Tibial artery (tissue), 4 donors: Measurements from ENCODE around the gene MAB21L3.

Experiments
- DNase-seq, 2 donors: peaks; one replicate each; pipeline ENCODE4 v3.0.0-alpha.2; 2019
- H3K27ac ChIP-seq, 2 donors: fragments of 200-600 bp; sonication (generic) in 1 of 2; 1 replicate in 1 of 2; 2 replicates in 1 of 2; pipeline ENCODE4 v1.5.1; 2018 to 2019; ENCODE audit warnings: mild to moderate bottlenecking in 1 of 2
- H3K27me3 ChIP-seq, 2 donors: fragments of 200-600 bp; sonication (generic) in 1 of 2; one replicate each; pipeline versions ENCODE4 v1.5.1 to v1.6.0; 2016 to 2019
- H3K36me3 ChIP-seq, 3 donors: fragments of 200-600 bp; sonication (generic) in 2 of 3; one replicate each; pipeline ENCODE4 v1.5.1; 2016 to 2019; ENCODE audit warnings: mild to moderate bottlenecking in 2 of 3
- H3K4me1 ChIP-seq, 4 donors: fragments of 200-600 bp; sonication (generic) in 2 of 4; 1 replicate in 3 of 4; 2 replicates in 1 of 4; pipeline ENCODE4 v1.5.1; 2016 to 2019
- H3K4me3 ChIP-seq, 2 donors: fragments of 200-600 bp; sonication (generic) in 1 of 2; 1 replicate in 1 of 2; 2 replicates in 1 of 2; pipeline ENCODE4 v1.5.1; 2018 to 2019; ENCODE audit warnings: mild to moderate bottlenecking in 2 of 2
- H3K9me3 ChIP-seq, 3 donors: fragments of 200-600 bp; sonication (generic) in 1 of 3; one replicate each; pipeline ENCODE4 v1.5.1; 2016 to 2019
- CTCF ChIP-seq, 2 experiments: fragments of 200-600 bp in 1 of 2; fragments of 450-650 bp in 1 of 2; IDR thresholded peaks; one replicate each; pipeline ENCODE4 v1.5.1; 2017 to 2019; ENCODE audit warnings: antibody characterized with exemption in 2 of 2, mild to moderate bottlenecking in 1 of 2, moderate library complexity in 1 of 2
- intact Hi-C: fragments of 100-400 bp; cut with DNase I; formaldehyde crosslinking; loops from one replicate; pipeline ENCODE4 v1.15.0; 2023; ENCODE audit warnings: low total_unique reads

The MAB21L3 gene

DNA sequence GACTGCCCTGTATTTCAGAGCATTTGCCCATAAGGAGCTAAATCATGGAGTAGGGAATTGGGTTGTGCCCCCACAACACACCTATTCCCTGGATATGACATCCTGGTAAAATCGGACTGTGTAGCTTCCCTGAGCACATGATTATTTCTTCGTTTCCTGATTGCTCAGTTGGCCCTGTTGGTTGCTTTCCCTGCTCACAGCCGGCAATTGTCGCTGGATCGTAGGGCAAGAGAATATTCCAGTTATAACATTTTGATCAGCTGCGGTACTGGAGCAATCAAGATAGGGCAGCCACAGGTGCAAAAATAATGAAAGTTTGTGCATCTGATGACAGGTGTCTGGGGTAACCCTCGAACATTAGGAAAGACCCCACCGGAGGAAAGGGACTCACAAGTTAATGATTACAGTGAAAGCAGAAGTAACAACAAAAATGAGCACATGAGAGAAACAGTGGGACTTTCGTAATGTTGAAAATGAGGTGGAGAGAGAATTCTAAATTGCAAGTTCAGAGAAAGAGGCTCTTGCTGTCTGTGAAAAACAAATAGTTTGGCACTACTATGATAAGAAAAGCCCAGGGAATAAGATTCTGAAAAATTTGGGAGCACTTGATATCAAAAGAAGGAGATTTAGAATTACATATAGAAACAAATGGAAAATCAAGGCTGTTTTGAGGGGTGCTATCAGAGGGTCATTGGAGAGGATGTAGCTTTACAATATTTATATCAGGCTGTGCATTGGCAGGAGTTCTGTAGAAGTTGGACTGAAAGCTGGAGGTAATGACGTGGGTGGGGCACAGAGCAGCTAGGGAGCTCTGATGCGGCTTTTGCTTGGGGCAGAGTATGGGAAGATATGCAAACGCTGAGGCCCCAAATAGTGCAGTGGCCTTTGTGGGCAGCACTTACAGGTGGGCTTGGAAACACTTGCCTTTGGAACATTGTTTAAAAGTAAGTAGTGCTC lies at the start of gene MAB21L3:
Gene MAB21L3, plus strand, starts transcription at position 833 of the 957 bp plus-strand sequence. CDS start 1,217 bp downstream, outside the sequence.
- DNase-seq = no peak
- Histone ChIP-seq H3K36me3 (no peaks in the 10 kb centered on the region), H3K27me3 (no peaks in the 10 kb centered on the region), H3K9me3 (no peaks in the 10 kb centered on the region), H3K27ac (no peak within 1 kb of the TSS), H3K4me3 (no peak within 1 kb of the TSS), H3K4me1 (no peaks in the 10 kb centered on the region)
- no peak for TF ChIP-seq CTCF (IDR thresholded peaks at IDR 0.05)
- intact Hi-C loops = no loop called here

DNA sequence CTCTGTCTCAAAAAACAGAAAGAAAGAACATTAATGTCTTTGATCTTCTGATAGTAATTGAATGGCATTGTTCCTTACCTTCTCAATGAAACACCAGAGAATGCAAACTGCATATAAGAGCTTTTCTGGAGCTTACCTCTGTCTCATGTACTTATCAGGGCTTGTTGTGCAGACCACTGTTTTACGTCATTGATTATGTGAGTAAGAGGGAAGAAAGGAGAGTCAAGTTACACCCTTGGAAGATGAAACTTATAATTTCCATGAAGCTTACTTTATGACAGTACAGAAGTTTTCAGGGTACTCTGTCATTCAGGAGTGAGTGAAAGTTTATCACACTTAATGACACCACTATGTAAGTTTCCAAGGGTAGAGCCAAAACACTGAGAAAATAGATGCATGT lies 49.0 kb upstream of the MAB21L3 start:
- H3K4me3 ChIP-seq = no peak overlapping the region
- peaks cover 0 to 38% (median 7%) of the 10 kb centered on the region in 4 donors for H3K4me1 ChIP-seq
- peaks cover 0 to 11% (median 5%) of the 10 kb centered on the region in 3 donors for H3K36me3 ChIP-seq
- intact Hi-C loops = no loop called here
- TF ChIP-seq CTCF (IDR thresholded peaks at IDR 0.05) = no peak
- H3K9me3 ChIP-seq = peaks cover 0 to 13% (median 5%) of the 10 kb centered on the region in 3 donors
- DNase-seq = no peak
- H3K27me3 ChIP-seq = no peaks in the 10 kb centered on the region
- H3K27ac ChIP-seq = no peak overlapping the region

- DNase-seq = no peak
- intact Hi-C loops = no loop called here
Measured at GRCh38 chr1:116064616-116065015, 46.6 kb upstream of the MAB21L3 start.

DNA sequence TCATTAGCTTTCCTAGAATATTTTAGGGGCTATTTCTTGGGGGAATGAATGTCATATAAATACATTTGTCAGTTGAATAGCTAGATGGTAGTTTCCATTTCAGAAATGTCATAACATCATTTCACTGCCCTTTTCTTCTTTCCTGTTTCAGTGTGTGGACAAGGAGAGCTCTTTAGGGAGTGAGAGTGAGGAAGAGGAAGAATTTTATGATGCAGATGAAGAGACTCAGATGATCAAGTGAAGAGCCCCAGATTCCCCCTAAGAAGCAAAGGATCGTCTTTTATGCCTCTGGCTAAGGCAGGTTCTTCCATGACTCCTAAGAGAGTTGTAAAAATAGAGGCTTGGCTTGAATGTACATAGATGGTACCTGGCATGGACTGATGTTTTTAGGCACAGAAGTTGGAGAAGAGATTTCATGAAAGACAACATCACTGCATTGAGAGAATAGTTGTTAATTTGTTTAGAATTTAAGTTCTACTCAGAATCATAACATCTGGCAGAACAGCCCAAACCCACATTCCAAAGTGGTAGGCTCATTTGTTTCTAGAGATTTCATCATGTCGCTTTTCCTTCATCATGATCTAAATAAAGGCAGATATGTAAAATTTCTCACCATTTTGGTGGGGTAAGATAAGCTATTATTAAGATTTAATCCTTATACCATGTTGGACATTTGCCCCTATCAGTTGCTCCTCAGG lies 44.2 kb upstream of the MAB21L3 start:
- Histone ChIP-seq H3K27ac (peak overlapping the region; percentile 62 to 78), H3K27me3 (no peaks in the 10 kb centered on the region), H3K36me3 (peaks cover 0 to 11% (median 5%) of the 10 kb centered on the region in 3 donors), H3K4me1 (peaks cover 0 to 35% (median 7%) of the 10 kb centered on the region in 4 donors), H3K4me3 (no peak overlapping the region), H3K9me3 (no peaks in the 10 kb centered on the region)
- DNase-seq = no peak
- no peak for TF ChIP-seq CTCF (IDR thresholded peaks at IDR 0.05)
- intact Hi-C loops = no loop called here

More at GRCh38 chr1:116064616-116065015, 46.6 kb upstream of the MAB21L3 start:
- no peak overlapping the region for H3K4me3 ChIP-seq
- peaks cover 0 to 11% (median 5%) of the 10 kb centered on the region in 3 donors for H3K36me3 ChIP-seq
- no peaks in the 10 kb centered on the region for H3K9me3 ChIP-seq
- H3K4me1 ChIP-seq = peaks cover 0 to 52% (median 12%) of the 10 kb centered on the region in 4 donors
- TF ChIP-seq CTCF (IDR thresholded peaks at IDR 0.05) = no peak
- no peaks in the 10 kb centered on the region for H3K27me3 ChIP-seq
- H3K27ac ChIP-seq = peak overlapping the region; percentile 62 to 78

DNA sequence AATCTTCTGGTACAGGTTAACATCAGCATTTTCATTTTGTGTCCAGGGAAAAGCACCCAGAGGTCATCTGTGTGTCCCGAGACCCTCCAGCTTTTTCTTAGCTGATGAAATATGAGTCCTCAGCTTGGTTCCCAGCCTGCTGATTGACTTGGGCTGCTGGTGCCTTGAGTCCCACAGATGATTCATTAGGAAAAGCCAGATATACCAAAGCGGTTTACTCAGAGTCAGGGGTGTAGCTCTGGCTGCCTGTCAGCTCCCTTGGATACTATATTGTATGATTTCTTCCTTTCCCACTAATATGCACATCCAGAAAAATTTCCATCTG lies 43.7 kb upstream of the MAB21L3 start:
- no peaks in the 10 kb centered on the region for H3K27me3 ChIP-seq
- intact Hi-C loops = no loop called here
- no peak for TF ChIP-seq CTCF (IDR thresholded peaks at IDR 0.05)
- peaks cover 0 to 9% (median 5%) of the 10 kb centered on the region in 3 donors for H3K36me3 ChIP-seq
- no peak overlapping the region for H3K4me3 ChIP-seq
- H3K4me1 ChIP-seq = peaks cover 0 to 35% (median 7%) of the 10 kb centered on the region in 4 donors
- peak overlapping the region; percentile 62 to 78 for H3K27ac ChIP-seq
- peak; percentile 68 to 71 for DNase-seq
- no peaks in the 10 kb centered on the region for H3K9me3 ChIP-seq
